ENCODE results near the gene PPARA. TPM values are rescaled to one million over a fixed set of nuclear protein-coding genes. Genes with fewer than 3 reads are reported as not detected.
A peak's percentile ranks its signal among the peaks of the same experiment; 100 is the strongest.

The PPARA gene
- total RNA-seq, 2 donors from 2014 or later, result 49.6 to 66.2 TPM

- intact Hi-C loops (cut with DNase I), result no loop called here
- ATAC-seq (peak; percentile 58 to 62), DNase-seq (peak; percentile 50)
Measured at GRCh38 chr22:46290121-46290842, 140.0 kb downstream of the PPARA start.

GRCh38 chr22:46290843-46291785, 140.8 kb downstream of the PPARA start:
- ATAC-seq (no peak), DNase-seq (no peak)
- intact Hi-C loops (cut with DNase I), result no loop called here

GRCh38 chr22:46292173-46292572, 141.8 kb downstream of the PPARA start:
- ATAC-seq (no peak), DNase-seq (no peak)
- intact Hi-C loops (cut with DNase I), result no loop called here

- intact Hi-C loops (cut with DNase I), result no loop called here
- DNase-seq (no peak), ATAC-seq (no peak)
Measured at GRCh38 chr22:46292732-46293131, 142.4 kb downstream of the PPARA start.

Other genes starting within 250 kb of the PPARA start
- not detected for gene WNT7B, start 173.4 kb upstream of the PPARA start, total RNA-seq
- 1 to 10 TPM; 8.1 to 8.2 TPM for gene CDPF1, start 99.8 kb downstream of the PPARA start, total RNA-seq
- gene PKDREJ, start 112.8 kb downstream of the PPARA start, total RNA-seq, result under 1 TPM; 0.12 to 0.13 TPM
- gene TTC38, start 117.5 kb downstream of the PPARA start, total RNA-seq, result 10 to 100 TPM; 22.7 to 23.1 TPM
- gene GTSE1, start 146.3 kb downstream of the PPARA start, total RNA-seq, result under 1 TPM; 0.24 to 0.94 TPM
- gene TRMU, start 185.2 kb downstream of the PPARA start, total RNA-seq, result 10 to 100 TPM; 27.5 to 41.9 TPM

All from left cardiac atrium (tissue), 4 donors.